Astrocyte of the cerebellum (primary cell): ENCODE results near the gene ISL2.

ENCODE experiments used
- DNase-seq: peaks from one replicate; pipeline ENCODE4 v3.0.0-alpha.2; 2011; ENCODE audit warnings: low read depth
- H3K4me3 ChIP-seq: 2 replicates; pipeline ENCODE4 v1.5.1; 2011; ENCODE audit warnings: mild to moderate bottlenecking, low read depth, low read length, moderate library complexity
- in situ Hi-C: cut with HindIII; loops from 2 replicates; pipeline ENCODE4 v1.10.0; 2017; ENCODE audit warnings: low sequenced_read_pairs
- TF ChIP-seq, protein P1 (sequence below): IDR thresholded peaks from 2 replicates; pipeline ENCODE4 v1.5.1; 2012; ENCODE audit warnings: low read length, low read depth, moderate library complexity, mild to moderate bottlenecking; ENCODE audit errors: missing control alignments

ISL2 gene

DNA sequence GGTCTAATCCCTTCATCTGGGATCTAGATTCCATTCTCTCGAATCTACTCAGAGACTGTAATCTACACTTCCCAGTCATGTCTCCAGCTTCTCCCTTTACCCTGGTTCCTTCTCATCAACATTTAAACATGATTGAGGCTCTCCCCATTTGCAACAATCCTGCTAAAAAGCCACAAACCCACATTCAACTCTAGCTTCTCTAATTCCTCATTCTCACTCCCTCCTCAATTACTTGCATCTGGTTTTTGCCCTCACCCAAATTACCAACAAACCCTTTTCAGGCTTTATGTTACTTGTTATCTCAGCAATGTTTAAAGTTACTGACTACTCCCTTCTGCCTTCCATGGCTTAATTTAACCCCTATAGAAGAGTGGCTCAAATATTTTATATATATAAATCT is 36.8 kb upstream of the ISL2 start:
- in situ Hi-C loops, result no loop called here
- DNase-seq, result no peak
- H3K4me3 ChIP-seq, result no peak overlapping the region
- TF ChIP-seq, protein P1, sequence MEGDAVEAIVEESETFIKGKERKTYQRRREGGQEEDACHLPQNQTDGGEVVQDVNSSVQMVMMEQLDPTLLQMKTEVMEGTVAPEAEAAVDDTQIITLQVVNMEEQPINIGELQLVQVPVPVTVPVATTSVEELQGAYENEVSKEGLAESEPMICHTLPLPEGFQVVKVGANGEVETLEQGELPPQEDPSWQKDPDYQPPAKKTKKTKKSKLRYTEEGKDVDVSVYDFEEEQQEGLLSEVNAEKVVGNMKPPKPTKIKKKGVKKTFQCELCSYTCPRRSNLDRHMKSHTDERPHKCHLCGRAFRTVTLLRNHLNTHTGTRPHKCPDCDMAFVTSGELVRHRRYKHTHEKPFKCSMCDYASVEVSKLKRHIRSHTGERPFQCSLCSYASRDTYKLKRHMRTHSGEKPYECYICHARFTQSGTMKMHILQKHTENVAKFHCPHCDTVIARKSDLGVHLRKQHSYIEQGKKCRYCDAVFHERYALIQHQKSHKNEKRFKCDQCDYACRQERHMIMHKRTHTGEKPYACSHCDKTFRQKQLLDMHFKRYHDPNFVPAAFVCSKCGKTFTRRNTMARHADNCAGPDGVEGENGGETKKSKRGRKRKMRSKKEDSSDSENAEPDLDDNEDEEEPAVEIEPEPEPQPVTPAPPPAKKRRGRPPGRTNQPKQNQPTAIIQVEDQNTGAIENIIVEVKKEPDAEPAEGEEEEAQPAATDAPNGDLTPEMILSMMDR, result no peak

DNA sequence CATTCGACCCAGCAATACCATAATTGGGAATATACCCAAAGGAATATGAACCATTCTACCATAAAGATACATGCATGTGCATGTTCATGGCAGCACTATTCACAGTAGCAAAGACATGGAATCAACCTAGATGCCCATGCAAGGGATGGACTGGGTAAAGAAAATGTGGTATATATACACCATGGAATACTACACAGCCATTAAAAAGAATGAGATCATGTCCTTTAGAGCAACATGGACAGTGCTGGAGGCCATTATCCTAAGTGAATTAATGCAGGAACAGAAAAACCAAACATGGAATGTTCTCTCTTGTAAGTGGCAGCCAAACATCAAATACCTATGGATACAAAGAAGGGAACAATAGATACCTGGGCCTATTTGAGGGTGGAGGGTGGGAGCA is 32.7 kb upstream of the ISL2 start:
- no peak for DNase-seq
- no peak overlapping the region for H3K4me3 ChIP-seq
- in situ Hi-C loops, result no loop called here
- TF ChIP-seq, protein P1, result no peak

DNA sequence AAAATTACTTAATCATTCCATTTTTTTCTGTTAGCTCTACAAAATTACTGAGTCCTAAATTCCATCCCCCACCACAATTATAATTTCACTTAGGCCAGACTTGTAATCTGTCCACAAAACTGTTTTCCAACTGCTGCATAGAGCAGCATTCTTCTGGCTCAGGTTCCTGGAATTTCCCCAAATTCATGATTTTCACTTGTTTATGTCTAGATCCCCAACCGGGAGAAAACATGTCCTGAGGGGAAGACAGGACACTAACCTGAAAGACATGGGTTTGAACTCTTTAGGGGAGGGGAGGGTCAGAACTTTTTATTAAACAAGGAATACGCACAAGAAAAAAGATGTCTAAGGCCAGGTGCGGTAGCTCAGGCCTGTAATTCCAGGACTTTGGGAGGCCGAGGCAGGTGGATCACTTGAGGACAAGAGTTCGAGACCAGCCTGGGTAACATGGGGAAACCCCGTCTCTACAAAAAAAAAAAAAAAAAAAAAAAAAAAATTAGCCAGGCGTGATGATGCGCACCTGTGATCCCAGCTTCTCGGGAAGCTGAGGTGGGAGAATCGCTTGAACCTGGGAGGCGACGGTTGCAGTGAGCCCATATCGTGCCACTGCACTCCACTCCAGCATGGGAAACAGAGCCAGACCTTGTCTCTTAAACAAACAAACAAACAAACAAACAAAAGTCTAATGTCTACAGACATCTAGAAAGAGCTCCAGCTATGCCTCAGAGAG is 26.8 kb upstream of the ISL2 start:
- DNase-seq, result peak; percentile 33
- in situ Hi-C loops, result no loop called here
- H3K4me3 ChIP-seq, result peak overlapping the region; percentile 92
- TF ChIP-seq, protein P1, result no peak

DNA sequence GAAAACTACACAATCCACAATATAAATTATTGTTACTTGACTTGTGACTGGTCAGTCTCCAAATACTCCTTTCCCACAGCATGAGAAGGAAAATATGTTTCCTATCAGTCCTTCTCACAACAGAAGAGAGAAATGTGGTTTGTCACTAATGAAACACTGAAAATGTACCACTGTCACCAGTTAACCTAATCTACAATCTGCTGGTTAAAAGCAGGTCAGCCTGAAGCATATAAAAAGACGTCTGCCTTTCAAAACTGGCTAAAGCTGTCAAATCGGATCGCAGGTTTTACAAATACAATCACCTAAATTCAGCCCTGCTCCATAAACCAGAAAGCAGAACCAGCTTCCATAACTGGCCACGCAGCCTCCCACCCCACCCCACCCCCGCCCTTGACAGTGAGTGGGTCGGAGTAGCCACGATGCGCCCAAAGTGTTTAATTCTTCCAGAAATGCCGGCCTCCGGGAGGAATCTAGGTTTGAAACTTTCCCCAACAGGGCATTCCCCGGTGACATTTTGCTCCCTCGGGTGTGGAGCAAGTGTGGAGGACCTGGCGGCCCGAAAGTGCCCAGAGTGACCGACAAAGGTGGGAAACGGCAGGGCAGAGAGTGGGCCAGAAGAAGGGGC is 26.0 kb upstream of the ISL2 start:
- DNase-seq, result no peak
- H3K4me3 ChIP-seq, result peak overlapping the region; percentile 92
- in situ Hi-C loops, result no loop called here
- TF ChIP-seq, protein P1, result no peak

DNA sequence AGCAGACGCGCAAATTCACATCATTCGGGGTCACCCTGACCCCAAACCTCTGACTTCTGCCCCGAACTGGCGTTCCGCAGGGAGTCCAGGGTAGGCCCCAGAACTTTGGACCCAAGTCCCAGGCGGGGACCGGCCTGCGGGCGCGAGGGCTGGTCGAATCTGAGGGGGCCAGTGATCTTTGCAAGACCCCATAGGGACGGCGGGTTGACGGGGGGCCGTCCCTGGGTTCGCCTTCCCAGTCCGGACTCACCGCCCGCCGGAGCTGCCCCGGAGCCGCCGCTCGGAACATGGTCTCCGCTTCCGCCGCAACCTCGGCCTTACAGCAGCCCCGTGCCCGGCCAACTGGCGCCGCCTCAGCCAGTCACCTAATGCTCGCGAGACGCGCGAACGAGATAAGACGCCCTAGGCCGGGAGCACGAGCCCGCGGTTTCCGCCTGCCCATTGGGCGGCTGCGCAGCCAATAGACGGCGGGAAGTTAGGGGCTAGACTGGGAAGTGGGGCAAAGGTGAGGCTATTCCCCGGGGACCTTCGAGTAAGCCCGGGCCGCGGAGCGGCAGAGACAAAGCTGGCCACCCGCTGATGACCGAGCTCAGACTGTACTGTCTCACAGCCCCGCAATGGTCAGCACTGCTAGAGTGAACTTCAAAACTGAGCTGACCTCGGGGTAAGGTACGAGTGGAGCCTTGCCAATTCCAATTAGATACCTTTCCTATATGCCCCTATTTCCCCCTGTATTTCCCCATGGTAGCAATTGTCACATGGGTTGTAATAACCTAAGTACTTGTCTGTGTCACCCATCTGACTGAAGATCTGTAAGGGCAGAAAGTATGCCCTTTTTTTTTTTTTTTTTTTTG is 25.2 kb upstream of the ISL2 start, which contains the start of gene ETFA:
TSS of gene ETFA (minus strand) at position 370 of the 854 bp plus-strand sequence. CDS start at position 289, 81 bp downstream.
- in situ Hi-C loops, result no loop called here

More for the DNA sequence above, 25.2 kb upstream of the ISL2 start, which contains the start of gene ETFA:
- peak within 1 kb of the TSS; percentile 92 for H3K4me3 ChIP-seq
- peak; percentile 82 for DNase-seq
- TF ChIP-seq, protein P1, result no peak
